Keratinocyte (primary cell): Measurements from ENCODE around the gene LRRC7. TPM values are rescaled to one million over a fixed set of nuclear protein-coding genes. Genes with fewer than 3 reads are reported as not detected.

Experiments used
- DNase-seq: peaks from one replicate; pipeline ENCODE4 v3.0.0-alpha.2; 2011; ENCODE audit warnings: low read depth, missing footprints, low spot score
- FAIRE-seq: peaks from 2 replicates; lab custom pipeline; 2011; peaks lifted over from hg19 to GRCh38; lab: Jason Lieb, UNC
- H2AFZ ChIP-seq: 2 replicates; pipeline ENCODE4 v1.6.0; 2012; ENCODE audit warnings: low read length, control low read depth, inconsistent platforms; ENCODE audit not compliant: control insufficient read depth
- H3K27ac ChIP-seq: 2 replicates; pipeline ENCODE4 v1.5.1; 2011; ENCODE audit warnings: low read length; ENCODE audit not compliant: control insufficient read depth, insufficient read depth
- H3K27me3 ChIP-seq: 3 replicates; pipeline ENCODE4 v1.6.0; 2011; ENCODE audit warnings: low read length; ENCODE audit not compliant: control insufficient read depth, insufficient read depth; ENCODE audit errors: extremely low read depth
- H3K36me3 ChIP-seq, 2 experiments: 2 replicates in 1 of 2; 3 replicates in 1 of 2; pipeline ENCODE4 v1.5.1; 2011; ENCODE audit warnings: low read length in 2 of 2, mild to moderate bottlenecking in 1 of 2; ENCODE audit not compliant: control insufficient read depth in 2 of 2, insufficient read depth in 2 of 2; ENCODE audit errors: extremely low read depth in 1 of 2
- H3K4me1 ChIP-seq: 3 replicates; pipeline ENCODE4 v1.5.1; 2011; ENCODE audit warnings: low read length; ENCODE audit not compliant: control insufficient read depth, insufficient read depth; ENCODE audit errors: extremely low read depth
- H3K4me2 ChIP-seq: 3 replicates; pipeline ENCODE4 v1.6.0; 2011; ENCODE audit warnings: low read depth, low read length; ENCODE audit not compliant: control insufficient read depth, insufficient read depth; ENCODE audit errors: extremely low read depth
- H3K4me3 ChIP-seq, 3 experiments: fragments of 200-600 bp in 1 of 3; sonication (generic) in 1 of 3; 2 replicates in 2 of 3; 3 replicates in 1 of 3; pipeline ENCODE4 v1.5.1; 2011 to 2016; ENCODE audit warnings: low read length in 3 of 3, mild to moderate bottlenecking in 3 of 3, control low read depth in 2 of 3, inconsistent platforms in 1 of 3, low read depth in 1 of 3, mixed read lengths in 1 of 3, mixed run types in 1 of 3, moderate library complexity in 1 of 3; ENCODE audit not compliant: control insufficient read depth in 2 of 3, insufficient read depth in 2 of 3; ENCODE audit errors: extremely low read depth in 1 of 3
- H3K79me2 ChIP-seq: 2 replicates; pipeline ENCODE4 v1.6.0; 2012; ENCODE audit warnings: low read length; ENCODE audit not compliant: control insufficient read depth, insufficient read depth
- H3K9ac ChIP-seq: 3 replicates; pipeline ENCODE4 v1.6.0; 2011; ENCODE audit warnings: low read length; ENCODE audit not compliant: control insufficient read depth, insufficient read depth; ENCODE audit errors: extremely low read depth
- H3K9me1 ChIP-seq: 3 replicates; pipeline ENCODE4 v1.6.0; 2011; ENCODE audit warnings: low read length; ENCODE audit not compliant: control insufficient read depth, insufficient read depth; ENCODE audit errors: extremely low read depth
- H3K9me3 ChIP-seq: 2 replicates; pipeline ENCODE4 v1.5.1; 2012; ENCODE audit warnings: low read depth, low read length; ENCODE audit not compliant: control insufficient read depth
- H4K20me1 ChIP-seq: 3 replicates; pipeline ENCODE4 v1.6.0; 2011; ENCODE audit warnings: low read length; ENCODE audit not compliant: control insufficient read depth, insufficient read depth; ENCODE audit errors: extremely low read depth
- CTCF ChIP-seq, 3 experiments: IDR thresholded peaks in 1 of 3; conservative IDR thresholded peaks in 1 of 3; optimal IDR thresholded peaks in 1 of 3; 2 replicates in 2 of 3; 3 replicates in 1 of 3; pipeline versions ENCODE3 to v1.5.1; 2011; ENCODE audit warnings: low read length in 3 of 3, mild to moderate bottlenecking in 3 of 3, moderate library complexity in 2 of 3, control low read depth in 1 of 3, inconsistent platforms in 1 of 3; ENCODE audit not compliant: insufficient read depth in 2 of 3; ENCODE audit errors: extremely low read depth in 1 of 3
- EZH2 ChIP-seq: IDR thresholded peaks from one replicate; pipeline ENCODE4 v1.6.1; 2012; ENCODE audit warnings: inconsistent platforms, mild to moderate bottlenecking, low read length, moderate library complexity
- dilution Hi-C: fragments of 300-500 bp; cut with MboI; formaldehyde crosslinking; loops from one replicate; pipeline ENCODE4 v1.7.0; 2020; ENCODE audit warnings: low sequenced_read_pairs; ENCODE audit not compliant: extremely low pct_ligation_motif_present
- polyA plus RNA-seq, 5 experiments: library from polyadenylated mRNA; depleted of rRNA in 3 of 5; stranded (reverse) in 3 of 5; stranded (forward) in 1 of 5; unstranded in 1 of 5; fragments of >200 nt; gene quantifications; 1 replicate in 1 of 5; 2 replicates in 3 of 5; 3 replicates in 1 of 5; pipeline versions ENCODE4 v1.2.1 to v1.2.3, GENCODE V29; 2011 to 2012; ENCODE audit warnings: missing spikeins in 2 of 5, low read depth in 1 of 5, low replicate concordance in 1 of 5

The LRRC7 gene
- polyA plus RNA-seq, 1 donor (not counting 4 experiments of a cell fraction or from before 2014, with no cell fraction given), result 0.28 TPM

DNA sequence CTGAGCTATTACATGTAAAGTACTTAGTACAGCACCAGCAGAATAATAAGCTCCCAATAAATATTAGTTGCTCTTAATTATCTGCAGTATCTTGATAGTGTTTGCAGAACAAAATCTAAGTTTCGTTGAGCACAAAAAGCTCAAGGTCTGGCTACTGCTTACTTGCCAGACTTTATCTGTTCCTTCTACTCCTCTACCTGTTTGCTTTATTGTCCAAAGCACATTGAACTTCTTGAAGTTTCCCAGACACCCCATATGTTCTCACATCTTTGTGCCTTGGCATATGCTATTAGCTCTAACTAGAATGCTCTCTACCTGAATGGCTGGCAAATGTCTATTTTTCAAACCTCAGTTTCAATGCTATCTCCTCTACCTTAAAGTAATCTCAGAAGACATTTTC, 582.7 kb downstream of the LRRC7 start:
- H3K4me3 ChIP-seq, result no peak overlapping the region
- no peaks in the 10 kb centered on the region for H3K9me3 ChIP-seq
- H3K79me2 ChIP-seq, result no peaks in the 10 kb centered on the region
- FAIRE-seq (no peak), DNase-seq (no peak)
- no peaks in the 10 kb centered on the region for H3K9me1 ChIP-seq
- H4K20me1 ChIP-seq, result no peaks in the 10 kb centered on the region
- H3K36me3 ChIP-seq, result peaks cover 0 to 4% of the 10 kb centered on the region in 2 experiments
- dilution Hi-C loops, result no loop called here
- H3K27ac ChIP-seq, result no peak overlapping the region
- H3K27me3 ChIP-seq, result no peaks in the 10 kb centered on the region
- no peak overlapping the region for H2AFZ ChIP-seq
- H3K4me1 ChIP-seq, result no peaks in the 10 kb centered on the region
- H3K4me2 ChIP-seq, result no peak overlapping the region
- H3K9ac ChIP-seq, result no peak overlapping the region
- TF ChIP-seq CTCF (optimal IDR thresholded peaks at IDR 0.05 in 1 of 3, IDR thresholded peaks at IDR 0.05 in 1 of 3, conservative IDR thresholded peaks at IDR 0.05 in 1 of 3; ENCODE audit: extremely low read depth in 1 of 3, insufficient read depth in 2 of 3, low read length in 3 of 3) (no peak), EZH2 (no peak)

DNA sequence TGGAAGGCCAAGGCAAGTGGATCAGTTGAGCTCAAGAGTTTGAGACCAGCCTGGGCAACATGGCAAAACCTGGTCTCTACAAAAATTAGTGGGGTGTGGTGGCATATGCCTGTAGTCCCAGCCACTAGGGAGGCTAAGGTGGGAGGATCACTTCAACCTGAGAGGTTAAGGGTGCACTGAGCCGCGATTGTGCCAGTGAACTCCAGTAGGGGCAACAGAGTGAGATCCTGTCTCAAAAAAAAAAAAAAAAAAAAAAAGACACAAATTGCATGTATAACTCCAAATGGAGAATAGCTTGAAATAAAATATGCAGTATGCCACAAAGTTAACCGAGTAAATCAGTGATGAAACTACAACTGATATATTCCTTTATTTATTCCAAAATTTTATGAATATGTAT, 586.0 kb downstream of the LRRC7 start:
- Histone ChIP-seq H3K9me1 (no peaks in the 10 kb centered on the region), H3K4me3 (no peak overlapping the region), H3K27ac (no peak overlapping the region), H3K79me2 (no peaks in the 10 kb centered on the region), H3K9me3 (no peaks in the 10 kb centered on the region), H4K20me1 (no peaks in the 10 kb centered on the region), H3K9ac (no peak overlapping the region), H3K27me3 (no peaks in the 10 kb centered on the region), H3K4me1 (no peaks in the 10 kb centered on the region), H2AFZ (no peak overlapping the region), H3K4me2 (no peak overlapping the region), H3K36me3 (peaks cover 0 to 4% of the 10 kb centered on the region in 2 experiments)
- DNase-seq (no peak), FAIRE-seq (no peak)
- dilution Hi-C loops, result no loop called here
- TF ChIP-seq EZH2, result no peak
- TF ChIP-seq CTCF (optimal IDR thresholded peaks at IDR 0.05 in 1 of 3, IDR thresholded peaks at IDR 0.05 in 1 of 3, conservative IDR thresholded peaks at IDR 0.05 in 1 of 3; ENCODE audit: extremely low read depth in 1 of 3, insufficient read depth in 2 of 3, low read length in 3 of 3), result no peak
